ENCODE results near the gene TRAF4. TPM values are rescaled to one million over a fixed set of nuclear protein-coding genes. Genes with fewer than 3 reads are reported as not detected.

The TRAF4 gene
- total and polyA plus RNA-seq, 10 of the 15 experiments (the other 5 are each of a cell fraction or from before 2014, with no cell fraction given) = 3.7 to 197 (median 66.4) TPM

GRCh38 chr17:28720247-28720996, 23.4 kb upstream of the TRAF4 start (continued):
- TF ChIP-seq, protein P1, sequence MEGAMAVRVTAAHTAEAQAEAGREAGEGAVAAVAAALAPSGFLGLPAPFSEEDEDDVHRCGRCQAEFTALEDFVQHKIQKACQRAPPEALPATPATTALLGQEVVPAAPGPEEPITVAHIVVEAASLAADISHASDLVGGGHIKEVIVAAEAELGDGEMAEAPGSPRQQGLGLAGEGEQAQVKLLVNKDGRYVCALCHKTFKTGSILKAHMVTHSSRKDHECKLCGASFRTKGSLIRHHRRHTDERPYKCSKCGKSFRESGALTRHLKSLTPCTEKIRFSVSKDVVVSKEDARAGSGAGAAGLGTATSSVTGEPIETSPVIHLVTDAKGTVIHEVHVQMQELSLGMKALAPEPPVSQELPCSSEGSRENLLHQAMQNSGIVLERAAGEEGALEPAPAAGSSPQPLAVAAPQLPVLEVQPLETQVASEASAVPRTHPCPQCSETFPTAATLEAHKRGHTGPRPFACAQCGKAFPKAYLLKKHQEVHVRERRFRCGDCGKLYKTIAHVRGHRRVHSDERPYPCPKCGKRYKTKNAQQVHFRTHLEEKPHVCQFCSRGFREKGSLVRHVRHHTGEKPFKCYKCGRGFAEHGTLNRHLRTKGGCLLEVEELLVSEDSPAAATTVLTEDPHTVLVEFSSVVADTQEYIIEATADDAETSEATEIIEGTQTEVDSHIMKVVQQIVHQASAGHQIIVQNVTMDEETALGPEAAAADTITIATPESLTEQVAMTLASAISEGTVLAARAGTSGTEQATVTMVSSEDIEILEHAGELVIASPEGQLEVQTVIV (IDR thresholded peaks at IDR 0.05; ENCODE audit: borderline replicate concordance, partially characterized antibody) = no peak
- no peak for TF ChIP-seq SP1 (IDR thresholded peaks at IDR 0.05; ENCODE audit: low read depth, low read length)
- no peak for TF ChIP-seq RAD21 (IDR thresholded peaks at IDR 0.05; ENCODE audit: insufficient read depth, low read depth, low read length)
- no peak for TF ChIP-seq HSF1 (IDR thresholded peaks at IDR 0.05; ENCODE audit: low read depth, low read length)
- TF ChIP-seq ZBED1 (IDR thresholded peaks at IDR 0.05; ENCODE audit: borderline replicate concordance) = no peak
- no peak for TF ChIP-seq SUZ12 (IDR thresholded peaks at IDR 0.05; ENCODE audit: unreplicated experiment)
- 0 out of 2 replicates have a peak, but pooled peaks have one; percentile 17 for TF ChIP-seq WRNIP1 (IDR thresholded peaks at IDR 0.05; ENCODE audit: borderline replicate concordance, low read depth, low read length)
- TF ChIP-seq PAX8 (IDR thresholded peaks at IDR 0.05) = no peak
- TF ChIP-seq EGR1 (IDR thresholded peaks at IDR 0.05; ENCODE audit: borderline replicate concordance in 1 of 2, low read depth in 2 of 2, low read length in 2 of 2) = no peak
- TF ChIP-seq NRF1 (conservative IDR thresholded peaks at IDR 0.05; ENCODE audit: low read depth, low read length) = no peak
- no peak for TF ChIP-seq HDAC2 (IDR thresholded peaks at IDR 0.05)
- TF ChIP-seq NBN (IDR thresholded peaks at IDR 0.05) = no peak
- TF ChIP-seq RELA (IDR thresholded peaks at IDR 0.05; ENCODE audit: borderline replicate concordance, partially characterized antibody) = no peak
- TF ChIP-seq, protein P2, sequence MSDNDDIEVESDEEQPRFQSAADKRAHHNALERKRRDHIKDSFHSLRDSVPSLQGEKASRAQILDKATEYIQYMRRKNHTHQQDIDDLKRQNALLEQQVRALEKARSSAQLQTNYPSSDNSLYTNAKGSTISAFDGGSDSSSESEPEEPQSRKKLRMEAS (IDR thresholded peaks at IDR 0.05; ENCODE audit: low read depth, low read length) = peak; percentile 45; the same call in 1 of the 2 replicates
- TF ChIP-seq CHD4 (IDR thresholded peaks at IDR 0.05) = no peak
- TF ChIP-seq TBL1XR1 (IDR thresholded peaks at IDR 0.05; ENCODE audit: low read depth, low read length) = no peak
- TF ChIP-seq EED (IDR thresholded peaks at IDR 0.05; ENCODE audit: low read depth) = no peak
- no peak for TF ChIP-seq NR2C1 (IDR thresholded peaks at IDR 0.05)
- 0 out of 2 replicates have a peak, but pooled peaks have one; percentile 11 for TF ChIP-seq GATAD2B (conservative IDR thresholded peaks at IDR 0.05; ENCODE audit: low read depth)
- no peak for TF ChIP-seq NR2C2 (IDR thresholded peaks at IDR 0.05; ENCODE audit: borderline replicate concordance, control insufficient read depth, insufficient read length, low read depth)
- TF ChIP-seq ATF2 (IDR thresholded peaks at IDR 0.05; ENCODE audit: low read length) = no peak
- no peak for TF ChIP-seq SIX5 (IDR thresholded peaks at IDR 0.05; ENCODE audit: low read depth, low read length, severe bottlenecking)
- peak; percentile 45; the same call in 1 of the 2 replicates for TF ChIP-seq MLLT1 (IDR thresholded peaks at IDR 0.05)
